ENCODE data around the gene PCDHA3.
A peak's percentile ranks its signal among the peaks of the same experiment; 100 is the strongest.
"Not testable (repeated sequence)": the region's sequence is repeated elsewhere in the genome, so short reads cannot be mapped to it uniquely, and the experiment has no call there.

PCDHA3 gene

GRCh38 chr5:140800816-140801493 is at the start of gene PCDHA3:
TSS of gene PCDHA3 (plus strand) at chr5:140801057.
- DNase-seq: peak; percentile 10

DNA sequence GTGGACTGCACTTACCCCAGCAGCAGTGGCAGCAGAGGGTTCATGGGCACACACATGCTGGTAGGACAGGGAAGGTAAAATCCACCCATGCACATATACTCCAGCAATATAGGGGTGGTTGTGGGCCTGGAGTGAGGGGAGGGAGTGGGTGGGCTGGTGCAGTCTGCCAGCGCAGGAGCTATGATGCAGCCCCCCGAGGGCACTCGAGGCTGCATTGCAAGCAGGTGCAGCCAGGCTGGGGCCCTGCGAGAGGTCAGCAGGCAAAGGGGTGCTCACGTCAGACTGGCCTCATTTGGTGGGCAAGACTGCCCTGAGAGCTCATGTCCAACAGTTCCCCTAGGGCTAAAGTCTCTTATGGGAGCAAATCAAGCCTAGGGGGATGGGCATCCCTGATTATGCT is 47.3 kb upstream of the PCDHA3 start:
- no peak for DNase-seq

DNA sequence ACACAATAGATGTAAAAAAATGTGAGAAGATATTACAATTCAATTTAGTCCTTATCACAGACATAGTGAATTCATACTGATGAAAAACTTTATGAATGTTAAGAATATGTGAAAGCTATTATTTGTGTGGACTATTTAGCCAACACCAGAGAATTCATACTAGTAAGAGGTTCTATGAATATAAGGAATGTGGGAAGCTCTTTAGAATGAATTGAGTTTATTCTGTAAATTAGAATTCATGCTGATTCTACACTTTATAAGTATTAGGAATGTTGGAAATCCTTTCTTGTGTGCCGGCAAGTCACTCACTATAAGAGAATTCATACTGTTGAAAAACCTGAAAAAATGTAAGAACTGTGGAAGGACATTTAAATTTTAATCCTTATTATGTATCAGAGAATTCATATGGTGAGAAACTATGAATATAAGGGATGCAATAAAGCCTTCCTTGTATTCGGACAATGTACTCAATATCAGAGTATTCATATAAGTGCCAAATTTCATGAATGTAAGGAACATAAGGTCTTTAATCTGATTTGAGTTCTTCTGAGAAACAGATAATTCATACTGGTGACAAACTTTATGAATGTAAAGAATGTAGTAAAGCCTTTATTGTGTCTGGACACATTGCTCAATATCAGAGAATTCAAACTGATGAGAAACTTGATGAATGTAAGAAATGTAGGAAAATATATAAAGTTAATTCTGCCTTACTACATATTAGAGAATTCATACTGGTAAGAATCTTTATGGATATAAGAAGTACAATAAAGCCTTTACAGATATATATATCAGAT is 36.5 kb upstream of the PCDHA3 start:
- DNase-seq: no peak

- no peak for DNase-seq
Measured at GRCh38 chr5:140767444-140767843, 33.4 kb upstream of the PCDHA3 start.

GRCh38 chr5:140780512-140780911 is 20.3 kb upstream of the PCDHA3 start:
- no peak for DNase-seq

DNA sequence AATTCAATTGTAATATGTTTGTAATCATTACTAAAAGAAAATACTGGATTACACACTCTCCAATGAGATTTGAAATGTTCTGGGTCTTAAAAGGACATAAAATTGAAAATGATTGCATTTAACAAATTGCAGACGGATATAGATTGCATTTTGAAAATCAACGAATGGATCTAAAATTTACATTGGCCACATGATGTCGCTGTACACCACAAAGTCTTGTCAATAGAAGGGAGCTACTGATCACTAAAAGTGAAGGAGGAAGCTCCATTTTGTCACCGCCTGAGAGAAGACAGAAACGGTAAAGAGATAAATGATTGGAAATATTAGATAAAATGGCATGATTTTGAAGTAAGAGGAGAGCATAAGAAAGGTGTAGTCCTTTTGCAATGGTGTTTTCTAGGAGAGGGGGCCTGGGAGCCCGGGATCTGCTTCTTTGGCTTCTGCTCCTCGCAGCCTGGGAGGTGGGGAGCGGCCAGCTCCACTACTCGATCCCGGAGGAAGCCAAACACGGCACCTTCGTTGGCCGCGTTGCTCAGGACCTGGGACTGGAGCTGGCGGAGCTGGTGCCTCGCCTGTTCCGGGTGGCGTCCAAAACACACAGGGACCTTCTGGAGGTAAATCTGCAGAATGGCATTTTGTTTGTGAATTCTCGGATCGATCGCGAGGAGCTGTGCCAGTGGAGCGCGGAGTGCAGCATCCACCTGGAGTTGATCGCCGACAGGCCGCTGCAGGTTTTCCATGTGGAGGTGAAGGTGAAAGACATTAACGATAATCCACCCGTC is 14.8 kb upstream of the PCDHA3 start, which contains the start of gene PCDHA1:
Gene PCDHA1, plus strand, starts transcription at position 236 of the 782 bp plus-strand sequence.
- no peak for DNase-seq

DNA sequence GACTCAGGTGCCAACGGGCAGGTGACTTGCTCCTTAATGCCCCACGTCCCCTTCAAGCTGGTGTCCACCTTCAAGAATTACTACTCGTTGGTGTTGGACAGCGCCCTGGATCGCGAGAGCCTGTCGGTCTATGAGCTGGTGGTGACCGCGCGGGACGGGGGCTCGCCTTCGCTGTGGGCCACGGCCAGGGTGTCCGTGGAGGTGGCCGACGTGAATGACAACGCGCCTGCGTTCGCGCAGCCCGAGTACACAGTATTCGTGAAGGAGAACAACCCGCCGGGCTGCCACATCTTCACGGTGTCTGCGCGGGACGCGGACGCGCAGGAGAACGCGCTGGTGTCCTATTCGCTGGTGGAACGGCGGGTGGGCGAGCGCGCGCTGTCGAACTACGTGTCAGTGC is 13.4 kb upstream of the PCDHA3 start:
- not testable (repeated sequence) for DNase-seq

GRCh38 chr5:140787849-140788504 is 12.9 kb upstream of the PCDHA3 start:
- DNase-seq: not testable (repeated sequence)

- DNase-seq: no peak
Measured at GRCh38 chr5:140791089-140791488, 9.8 kb upstream of the PCDHA3 start.

DNA sequence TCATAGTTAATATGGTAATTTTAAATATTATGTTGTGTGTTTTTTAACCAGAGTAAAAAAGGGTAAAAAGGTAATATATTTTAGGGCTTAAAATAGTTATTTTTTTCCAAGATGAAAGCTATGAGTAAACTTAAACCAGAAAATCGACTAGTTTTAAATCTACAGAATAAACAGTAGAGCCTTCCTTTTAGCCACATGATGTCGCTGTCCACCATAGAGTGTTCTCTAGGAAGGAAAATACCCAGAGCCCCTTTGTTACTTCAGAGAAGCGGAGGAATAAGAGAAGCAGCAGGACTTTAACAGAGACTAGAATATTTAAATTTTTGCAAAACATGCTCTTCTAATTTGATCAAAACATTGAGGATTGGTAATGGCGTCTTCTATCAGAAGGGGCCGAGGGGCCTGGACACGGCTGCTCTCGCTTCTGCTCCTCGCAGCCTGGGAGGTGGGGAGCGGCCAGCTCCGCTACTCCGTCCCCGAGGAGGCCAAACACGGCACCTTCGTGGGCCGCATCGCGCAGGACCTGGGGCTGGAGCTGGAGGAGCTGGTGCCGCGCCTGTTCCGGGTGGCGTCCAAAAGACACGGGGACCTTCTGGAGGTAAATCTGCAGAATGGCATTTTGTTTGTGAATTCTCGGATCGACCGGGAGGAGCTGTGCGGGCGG is 6.1 kb upstream of the PCDHA3 start, which contains the start of gene PCDHA2:
Gene PCDHA2, plus strand, starts transcription at position 258 of the 664 bp plus-strand sequence.
- DNase-seq: no peak

DNA sequence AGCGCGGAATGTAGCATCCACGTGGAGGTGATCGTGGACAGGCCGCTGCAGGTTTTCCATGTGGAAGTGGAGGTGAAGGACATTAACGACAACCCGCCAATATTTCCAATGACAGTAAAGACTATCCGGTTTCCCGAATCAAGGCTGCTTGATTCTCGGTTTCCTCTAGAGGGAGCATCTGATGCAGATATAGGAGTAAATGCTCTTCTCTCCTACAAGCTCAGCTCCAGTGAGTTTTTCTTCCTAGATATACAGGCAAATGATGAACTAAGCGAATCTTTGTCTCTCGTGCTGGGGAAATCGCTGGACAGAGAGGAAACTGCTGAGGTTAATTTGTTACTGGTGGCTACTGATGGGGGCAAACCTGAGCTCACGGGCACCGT is 5.6 kb upstream of the PCDHA3 start:
- DNase-seq: no peak

DNA sequence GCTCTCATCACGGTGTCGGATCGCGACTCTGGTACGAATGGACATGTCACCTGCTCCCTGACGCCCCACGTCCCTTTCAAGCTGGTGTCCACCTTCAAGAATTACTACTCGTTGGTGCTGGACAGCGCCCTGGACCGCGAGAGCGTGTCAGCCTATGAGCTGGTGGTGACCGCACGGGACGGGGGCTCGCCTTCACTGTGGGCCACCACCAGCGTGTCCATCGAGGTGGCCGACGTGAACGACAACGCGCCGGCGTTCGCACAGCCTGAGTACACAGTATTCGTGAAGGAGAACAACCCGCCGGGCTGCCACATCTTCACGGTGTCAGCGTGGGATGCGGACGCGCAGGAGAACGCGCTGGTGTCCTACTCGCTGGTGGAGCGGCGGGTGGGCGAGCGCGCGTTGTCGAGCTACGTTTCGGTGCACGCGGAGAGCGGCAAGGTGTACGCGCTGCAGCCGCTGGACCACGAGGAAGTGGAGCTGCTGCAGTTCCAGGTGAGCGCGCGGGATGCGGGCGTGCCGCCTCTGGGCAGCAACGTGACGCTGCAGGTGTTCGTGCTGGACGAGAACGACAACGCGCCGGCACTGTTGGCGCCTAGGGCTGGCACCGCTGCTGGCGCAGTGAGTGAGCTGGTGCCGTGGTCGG is 4.7 kb upstream of the PCDHA3 start:
- DNase-seq: not testable (repeated sequence)

- no peak for DNase-seq
Measured at GRCh38 chr5:140796718-140797095, 4.2 kb upstream of the PCDHA3 start.

- DNase-seq: no peak
Measured at GRCh38 chr5:140801494-140801841, 611 bp downstream of the PCDHA3 start.

GRCh38 chr5:140802381-140802780 is 1.5 kb downstream of the PCDHA3 start:
- not testable (repeated sequence) for DNase-seq

DNA sequence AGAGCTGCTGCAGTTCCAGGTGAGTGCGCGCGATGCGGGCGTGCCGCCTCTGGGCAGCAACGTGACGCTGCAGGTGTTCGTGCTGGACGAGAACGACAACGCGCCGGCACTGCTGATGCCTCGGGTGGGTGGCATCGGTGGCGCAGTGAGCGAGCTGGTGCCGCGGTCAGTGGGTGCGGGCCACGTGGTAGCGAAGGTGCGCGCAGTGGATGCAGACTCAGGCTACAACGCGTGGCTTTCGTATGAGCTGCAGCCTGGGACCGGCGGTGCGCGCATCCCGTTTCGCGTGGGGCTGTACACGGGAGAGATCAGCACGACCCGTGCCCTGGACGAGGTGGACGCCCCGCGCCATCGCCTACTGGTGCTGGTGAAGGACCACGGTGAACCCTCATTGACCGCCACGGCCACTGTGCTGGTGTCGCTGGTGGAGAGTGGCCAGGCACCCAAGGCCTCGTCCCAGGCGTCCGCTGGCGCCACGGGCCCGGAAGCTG is 2.0 kb downstream of the PCDHA3 start:
- no peak for DNase-seq

DNA sequence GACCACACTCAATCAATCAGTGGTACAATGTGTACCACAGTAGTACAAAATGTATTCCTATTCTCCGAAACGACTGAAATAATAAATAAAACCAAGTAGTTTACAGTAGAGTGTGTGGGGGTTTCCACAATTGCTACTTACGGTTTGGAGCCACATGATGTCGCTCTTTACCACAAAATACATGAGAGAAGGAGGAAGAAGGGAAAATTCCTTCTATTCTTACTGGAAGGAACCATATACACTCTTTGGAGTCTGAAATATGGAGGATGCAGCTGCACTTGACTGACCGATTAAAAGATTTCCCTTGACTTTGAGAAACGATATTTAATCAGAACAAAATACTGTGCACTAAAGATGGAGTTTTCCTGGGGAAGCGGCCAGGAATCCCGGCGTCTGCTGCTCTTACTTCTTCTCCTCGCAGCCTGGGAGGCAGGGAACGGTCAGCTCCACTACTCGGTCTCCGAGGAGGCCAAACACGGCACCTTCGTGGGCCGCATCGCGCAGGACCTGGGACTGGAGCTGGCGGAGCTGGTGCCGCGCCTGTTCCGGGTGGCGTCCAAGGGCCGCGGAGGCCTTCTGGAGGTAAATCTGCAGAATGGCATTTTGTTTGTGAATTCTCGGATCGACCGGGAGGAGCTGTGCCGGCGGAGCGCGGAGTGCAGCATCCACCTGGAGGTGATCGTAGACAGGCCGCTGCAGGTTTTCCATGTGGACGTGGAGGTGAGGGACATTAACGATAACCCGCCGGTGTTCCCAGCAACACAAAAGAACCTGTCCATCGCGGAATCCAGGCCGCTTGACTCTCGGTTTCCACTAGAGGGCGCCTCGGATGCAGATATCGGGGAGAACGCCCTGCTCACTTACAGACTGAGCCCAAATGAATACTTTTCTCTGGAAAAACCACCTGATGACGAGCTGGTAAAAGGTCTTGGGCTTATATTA is 6.2 kb downstream of the PCDHA3 start, which contains the start of gene PCDHA4:
Gene PCDHA4, plus strand, starts transcription at position 235 of the 942 bp plus-strand sequence.
- peak; percentile 5 for DNase-seq

DNA sequence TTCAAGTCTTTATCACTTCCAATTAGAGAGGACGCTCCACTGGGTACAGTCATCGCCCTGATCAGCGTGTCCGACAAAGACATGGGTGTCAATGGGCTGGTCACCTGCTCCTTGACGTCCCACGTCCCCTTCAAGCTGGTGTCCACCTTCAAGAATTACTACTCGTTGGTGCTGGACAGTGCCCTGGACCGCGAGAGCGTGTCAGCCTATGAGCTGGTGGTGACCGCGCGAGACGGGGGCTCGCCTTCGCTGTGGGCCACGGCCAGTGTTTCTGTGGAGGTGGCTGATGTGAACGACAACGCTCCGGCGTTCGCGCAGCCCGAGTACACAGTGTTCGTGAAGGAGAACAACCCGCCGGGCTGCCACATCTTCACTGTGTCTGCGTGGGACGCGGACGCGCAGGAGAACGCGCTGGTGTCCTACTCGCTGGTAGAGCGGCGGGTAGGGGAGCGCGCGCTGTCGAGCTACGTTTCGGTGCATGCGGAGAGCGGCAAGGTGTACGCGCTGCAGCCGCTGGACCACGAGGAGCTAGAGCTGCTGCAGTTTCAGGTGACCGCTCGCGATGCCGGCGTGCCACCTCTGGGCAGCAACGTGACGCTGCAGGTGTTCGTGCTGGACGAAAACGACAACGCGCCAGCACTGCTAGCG is 7.5 kb downstream of the PCDHA3 start:
- not testable (repeated sequence) for DNase-seq

GRCh38 chr5:140808889-140809291 is 8.0 kb downstream of the PCDHA3 start:
- no peak for DNase-seq
